GM13977 (cell line): ENCODE measurements around the gene KCNF1.

Experiments
- DNase-seq: peaks from one replicate; pipeline ENCODE4 v3.0.0; 2012; ENCODE audit warnings: low spot score
- in situ Hi-C: fragments of 300-500 bp; cut with MboI; formaldehyde crosslinking; loops from one replicate; pipeline ENCODE4 v1.12.0; 2022; ENCODE audit warnings: low sequenced_read_pairs, low pct_unique_long_range_greater_than_20kb, mixed read lengths, inconsistent platforms; ENCODE audit not compliant: unreplicated experiment
- TF ChIP-seq, protein P1 (sequence below): IDR thresholded peaks from 2 replicates; pipeline ENCODE4 v1.5.1; 2012; ENCODE audit warnings: mild to moderate bottlenecking, control low read depth; ENCODE audit not compliant: insufficient read depth; ENCODE audit errors: extremely low read depth, missing control alignments

Gene KCNF1

DNA sequence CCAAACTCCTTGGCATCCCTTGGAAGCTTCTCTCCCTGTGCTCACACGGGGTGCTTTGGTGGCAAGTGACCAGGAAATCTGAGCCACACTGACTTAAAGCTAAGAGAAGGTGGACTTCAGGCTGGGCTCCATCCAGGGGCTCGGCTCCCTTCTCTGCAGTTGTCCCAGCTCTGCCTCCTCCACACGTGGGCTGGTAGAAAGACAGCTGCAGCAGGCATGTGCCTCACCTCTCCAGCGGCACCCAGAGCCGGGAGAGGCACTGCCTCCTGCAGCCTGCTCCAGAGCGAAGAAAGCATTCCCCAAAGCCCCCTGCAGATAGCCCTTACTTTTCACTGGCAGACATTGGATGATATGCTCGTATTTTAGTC is 11.3 kb downstream of the KCNF1 start:
- in situ Hi-C loops, result no loop called here
- TF ChIP-seq, protein P1, sequence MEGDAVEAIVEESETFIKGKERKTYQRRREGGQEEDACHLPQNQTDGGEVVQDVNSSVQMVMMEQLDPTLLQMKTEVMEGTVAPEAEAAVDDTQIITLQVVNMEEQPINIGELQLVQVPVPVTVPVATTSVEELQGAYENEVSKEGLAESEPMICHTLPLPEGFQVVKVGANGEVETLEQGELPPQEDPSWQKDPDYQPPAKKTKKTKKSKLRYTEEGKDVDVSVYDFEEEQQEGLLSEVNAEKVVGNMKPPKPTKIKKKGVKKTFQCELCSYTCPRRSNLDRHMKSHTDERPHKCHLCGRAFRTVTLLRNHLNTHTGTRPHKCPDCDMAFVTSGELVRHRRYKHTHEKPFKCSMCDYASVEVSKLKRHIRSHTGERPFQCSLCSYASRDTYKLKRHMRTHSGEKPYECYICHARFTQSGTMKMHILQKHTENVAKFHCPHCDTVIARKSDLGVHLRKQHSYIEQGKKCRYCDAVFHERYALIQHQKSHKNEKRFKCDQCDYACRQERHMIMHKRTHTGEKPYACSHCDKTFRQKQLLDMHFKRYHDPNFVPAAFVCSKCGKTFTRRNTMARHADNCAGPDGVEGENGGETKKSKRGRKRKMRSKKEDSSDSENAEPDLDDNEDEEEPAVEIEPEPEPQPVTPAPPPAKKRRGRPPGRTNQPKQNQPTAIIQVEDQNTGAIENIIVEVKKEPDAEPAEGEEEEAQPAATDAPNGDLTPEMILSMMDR, result no peak
- DNase-seq, result no peak

DNA sequence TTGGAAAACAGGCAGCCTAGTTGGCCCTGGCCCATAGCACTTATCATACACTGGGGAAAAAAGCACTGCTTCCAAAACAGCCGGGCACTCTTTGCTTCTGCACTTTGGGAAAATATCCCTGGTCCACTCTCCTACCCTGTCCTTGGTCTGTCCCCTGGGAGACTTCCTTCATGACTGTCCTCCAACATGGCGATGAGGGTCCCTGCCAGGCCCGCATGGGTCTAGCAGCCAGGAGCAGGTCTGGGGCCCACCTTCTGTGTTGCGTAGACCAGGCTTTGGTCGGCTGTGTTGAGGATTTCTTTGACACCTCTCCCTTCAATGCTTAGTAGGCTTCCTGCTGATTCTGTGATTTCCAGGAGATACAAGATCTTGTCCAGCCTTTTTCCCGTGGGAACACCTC is 12.2 kb downstream of the KCNF1 start:
- in situ Hi-C loops, result no loop called here
- no peak for DNase-seq

DNA sequence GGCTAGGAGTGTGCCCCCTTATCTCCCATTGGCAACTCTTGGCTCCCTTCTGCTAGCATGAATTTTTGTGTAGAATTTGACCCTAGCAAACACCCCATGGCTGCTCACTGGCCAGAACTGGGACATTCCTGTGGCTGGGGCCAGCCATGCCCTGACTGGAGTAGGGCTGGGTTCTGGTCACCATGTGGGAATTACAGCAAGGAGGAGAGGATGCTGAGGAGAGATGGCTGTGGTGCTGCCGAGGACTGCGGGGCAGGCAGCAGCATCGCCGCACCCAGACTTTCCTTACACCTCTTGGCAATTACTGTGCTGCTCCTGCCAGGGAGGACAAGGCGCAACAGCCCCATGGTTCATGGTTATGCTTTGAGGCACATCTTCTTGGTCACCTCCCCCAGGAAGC is 12.7 kb downstream of the KCNF1 start:
- TF ChIP-seq, protein P1, result no peak
- no peak for DNase-seq
- in situ Hi-C loops, result no loop called here

More for the DNA sequence above, 12.2 kb downstream of the KCNF1 start:
- TF ChIP-seq, protein P1, result no peak

DNA sequence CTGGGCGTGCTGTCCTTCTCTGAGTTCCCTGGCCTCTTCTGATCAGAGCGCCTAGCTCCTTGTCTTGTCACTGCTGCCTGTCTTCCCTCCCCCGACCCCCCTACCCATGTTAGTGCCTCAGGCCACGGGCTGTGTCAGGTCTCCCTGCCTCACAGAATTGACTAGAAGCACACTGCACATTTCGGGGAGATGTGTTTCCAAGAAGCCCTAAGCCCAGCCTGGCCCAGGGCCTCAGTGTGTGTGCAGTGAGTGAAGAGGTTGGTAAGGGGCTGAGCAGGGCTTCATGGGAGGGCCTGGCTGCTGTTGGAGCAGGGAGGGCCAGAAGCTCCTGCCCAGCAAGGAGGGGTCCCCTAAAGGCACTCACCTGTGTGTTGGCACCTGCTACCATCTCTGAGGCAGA is 13.1 kb downstream of the KCNF1 start:
- TF ChIP-seq, protein P1, result no peak
- no peak for DNase-seq
- in situ Hi-C loops, result no loop called here

DNA sequence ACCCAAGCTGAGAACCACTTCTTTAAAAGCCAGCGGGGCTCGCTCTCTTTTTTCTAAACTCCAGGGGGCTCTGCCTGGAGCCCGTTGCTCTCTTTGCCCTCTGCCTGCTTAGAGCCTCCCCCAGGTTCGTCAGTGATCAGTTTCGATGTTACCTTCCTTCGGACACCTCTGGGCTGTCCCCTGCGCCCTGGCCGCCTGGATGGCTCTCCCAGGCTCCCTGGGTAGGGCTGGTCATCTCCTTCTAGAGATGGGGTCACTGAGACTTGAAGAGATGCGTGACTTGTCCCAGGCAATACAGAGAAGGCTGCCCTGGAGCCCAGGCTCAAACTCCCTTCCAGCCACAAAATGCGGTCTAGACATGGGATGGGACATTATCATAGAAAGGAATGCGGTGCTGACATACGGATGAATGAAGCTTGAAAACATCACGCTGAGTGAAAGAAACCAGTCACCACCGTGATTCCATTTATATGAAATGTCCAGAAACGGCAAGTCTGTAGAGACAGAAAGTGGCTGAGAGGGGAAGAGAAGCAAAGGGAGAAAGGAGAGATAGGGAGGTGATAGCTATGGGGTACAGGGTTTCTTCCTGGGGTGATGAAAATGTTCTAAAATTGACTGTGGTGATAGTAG is 14.6 kb downstream of the KCNF1 start:
- DNase-seq, result no peak
- TF ChIP-seq, protein P1, result no peak
- in situ Hi-C loops, result no loop called here

DNA sequence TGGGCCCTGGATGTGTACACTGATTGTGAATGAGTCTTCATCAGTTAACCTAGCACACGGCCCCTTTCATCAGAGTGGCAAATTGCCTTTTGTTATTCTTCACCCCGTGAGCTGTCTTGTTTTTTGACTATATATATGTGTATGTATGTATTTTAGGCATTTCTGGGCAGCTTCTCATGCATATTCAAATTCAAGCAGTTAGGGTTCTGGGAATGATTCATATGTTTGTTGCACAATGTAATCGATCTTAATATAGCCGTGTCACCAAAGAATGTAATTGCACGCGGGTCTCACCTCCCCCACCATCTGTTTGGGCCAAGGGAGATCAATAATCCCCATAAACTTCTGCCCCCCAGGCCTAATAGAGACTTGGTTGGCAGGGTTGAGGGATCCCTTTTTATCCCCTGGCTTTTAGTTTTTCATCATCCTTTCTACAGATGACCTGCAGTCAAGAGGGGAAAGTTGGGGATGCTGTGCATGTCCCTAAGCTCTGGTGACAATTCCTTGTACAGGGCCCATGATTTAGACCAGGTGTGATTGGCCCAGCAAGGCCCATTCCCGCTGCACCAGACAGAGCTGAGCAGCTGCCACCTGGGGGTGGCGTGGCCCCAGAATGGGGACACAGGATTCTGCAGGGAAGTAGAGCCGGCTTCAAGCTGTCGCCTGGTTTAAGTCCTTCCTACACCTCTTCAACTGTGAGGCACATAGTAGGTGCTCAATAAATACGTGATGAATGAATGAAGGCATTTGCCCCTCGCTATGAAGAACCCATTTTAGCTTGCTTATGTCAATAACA is 19.2 kb downstream of the KCNF1 start:
- no peak for DNase-seq
- TF ChIP-seq, protein P1, result no peak
- in situ Hi-C loops, result no loop called here
